HepG2 (cell line): ENCODE data around the gene LEMD1. TPM values are rescaled to one million over a fixed set of nuclear protein-coding genes. Genes with fewer than 3 reads are reported as not detected.

Source experiments
- FOSL1 ChIP-seq: sonication (generic); formaldehyde crosslinking; IDR thresholded peaks from 2 replicates; pipeline ENCODE4 v1.9.0; 2021; ENCODE audit warnings: missing genetic modification reagents, borderline replicate concordance
- FOXK2 ChIP-seq: fragments of 450-650 bp; IDR thresholded peaks from 2 replicates; pipeline ENCODE4 v1.6.1; 2016
- HOXA5 ChIP-seq: sonication (generic); formaldehyde crosslinking; IDR thresholded peaks from 2 replicates; pipeline ENCODE4 v1.4.0; 2020; ENCODE audit warnings: missing genetic modification reagents
- JUNB ChIP-seq: sonication (generic); formaldehyde crosslinking; IDR thresholded peaks from 2 replicates; pipeline ENCODE4 v1.8.0; 2022; ENCODE audit warnings: missing genetic modification reagents, mild to moderate bottlenecking, borderline replicate concordance
- MYC ChIP-seq: sonication (generic); formaldehyde crosslinking; IDR thresholded peaks from 2 replicates; pipeline ENCODE4 v1.9.0; 2021; ENCODE audit warnings: missing genetic modification reagents, borderline replicate concordance
- NR2F1 ChIP-seq, 2 experiments: fragments of 450-650 bp in 1 of 2; formaldehyde crosslinking in 1 of 2; IDR thresholded peaks; 2 replicates each; pipeline versions ENCODE4 v1.5.0 to v1.6.1; 2016 to 2020; ENCODE audit warnings: mild to moderate bottlenecking in 1 of 2, missing compliant biosample characterization in 1 of 2, missing genetic modification reagents in 1 of 2, moderate library complexity in 1 of 2
- PRPF4 ChIP-seq: fragments of 200-400 bp; formaldehyde crosslinking; IDR thresholded peaks from 2 replicates; pipeline ENCODE4 v1.6.1; 2016; ENCODE audit warnings: low read length, low read depth; ENCODE audit not compliant: poor library complexity, severe bottlenecking
- SP2 ChIP-seq: sonication (generic); formaldehyde crosslinking; IDR thresholded peaks from 2 replicates; pipeline ENCODE4 v1.5.1; 2020; ENCODE audit warnings: mild to moderate bottlenecking, missing genetic modification reagents
- STAT5B ChIP-seq: sonication (generic); formaldehyde crosslinking; IDR thresholded peaks from 2 replicates; pipeline ENCODE4 v1.4.0; 2020; ENCODE audit warnings: missing genetic modification reagents
- TBX2 ChIP-seq: sonication (generic); formaldehyde crosslinking; IDR thresholded peaks from 2 replicates; pipeline ENCODE4 v1.5.0; 2020; ENCODE audit warnings: missing genetic modification reagents, mild to moderate bottlenecking, borderline replicate concordance
- TERF1 ChIP-seq: sonication (generic); formaldehyde crosslinking; IDR thresholded peaks from 2 replicates; pipeline ENCODE4 v1.8.0; 2022; ENCODE audit warnings: mild to moderate bottlenecking, missing genetic modification reagents, moderate library complexity
- TSC22D2 ChIP-seq: sonication (generic); formaldehyde crosslinking; IDR thresholded peaks from 2 replicates; pipeline ENCODE4 v1.5.1; 2020; ENCODE audit warnings: missing genetic modification reagents, mild to moderate bottlenecking, borderline replicate concordance
- ZBTB21 ChIP-seq: sonication (generic); formaldehyde crosslinking; IDR thresholded peaks from 2 replicates; pipeline ENCODE4 v1.4.0; 2020; ENCODE audit warnings: missing genetic modification reagents
- ZFP41 ChIP-seq: sonication (generic); formaldehyde crosslinking; IDR thresholded peaks from 2 replicates; pipeline ENCODE4 v1.4.0; 2020; ENCODE audit warnings: mild to moderate bottlenecking, missing genetic modification reagents, borderline replicate concordance
- ZHX1 ChIP-seq: sonication (generic); formaldehyde crosslinking; IDR thresholded peaks from 2 replicates; pipeline ENCODE4 v1.8.1; 2022; ENCODE audit warnings: low read depth, mild to moderate bottlenecking, missing genetic modification reagents
- ZNF101 ChIP-seq: sonication (generic); formaldehyde crosslinking; IDR thresholded peaks from 2 replicates; pipeline ENCODE4 v1.4.0; 2020; ENCODE audit warnings: mild to moderate bottlenecking, low read depth, missing genetic modification reagents, borderline replicate concordance
- ZNF20 ChIP-seq: sonication (generic); formaldehyde crosslinking; IDR thresholded peaks from 2 replicates; pipeline ENCODE4 v1.4.0; 2020; ENCODE audit warnings: mild to moderate bottlenecking, moderate library complexity, missing genetic modification reagents
- ZNF224 ChIP-seq: sonication (generic); formaldehyde crosslinking; IDR thresholded peaks from 2 replicates; pipeline ENCODE4 v1.5.0; 2020; ENCODE audit warnings: mild to moderate bottlenecking, missing genetic modification reagents
- ZNF598 ChIP-seq: sonication (generic); formaldehyde crosslinking; IDR thresholded peaks from 2 replicates; pipeline ENCODE4 v1.5.1; 2020; ENCODE audit warnings: mild to moderate bottlenecking, missing genetic modification reagents, borderline replicate concordance
- ZSCAN30 ChIP-seq: sonication (generic); formaldehyde crosslinking; IDR thresholded peaks from 2 replicates; pipeline ENCODE4 v1.5.0; 2020; ENCODE audit warnings: mild to moderate bottlenecking, missing genetic modification reagents
- polyA plus RNA-seq, 8 experiments: library from polyadenylated mRNA; depleted of rRNA in 3 of 8; stranded (reverse) in 7 of 8; unstranded in 1 of 8; fragments of >200 nt; fragmentation: Illumina TruSeq in 4 of 8; extraction: Trizol in 4 of 8; gene quantifications; 2 replicates each; pipeline versions ENCODE4 v1.2.1 to v1.2.3, GENCODE V29; 2011 to 2016; ENCODE audit warnings: low read depth in 4 of 8, missing spikeins in 1 of 8, mixed read lengths in 1 of 8; ENCODE audit not compliant: insufficient read depth in 1 of 8
- total RNA-seq, 5 experiments: library from RNA; depleted of rRNA; stranded (reverse); fragments of >200 nt; fragmentation: Illumina TruSeq; extraction: Trizol; gene quantifications; 2 replicates each; pipeline ENCODE4 v1.2.3, GENCODE V29; 2016; ENCODE audit warnings: low read depth in 1 of 5

Gene LEMD1
- total and polyA plus RNA-seq, 2 of the 13 experiments (the other 11 are each of a cell fraction or from before 2014, with no cell fraction given), result 1.4 to 2.3 TPM

GRCh38 chr1:205458777-205459566 is 37.1 kb upstream of the LEMD1 start (continued):
- TF ChIP-seq TERF1 (CRISPR knock-in tag), result no peak
- no peak for TF ChIP-seq STAT5B (CRISPR knock-in tag)
- TF ChIP-seq MYC (CRISPR knock-in tag), result no peak
- TF ChIP-seq ZNF598 (CRISPR knock-in tag), result no peak
- TF ChIP-seq FOXK2, result no peak
- TF ChIP-seq ZSCAN30 (CRISPR knock-in tag), result no peak
- no peak for TF ChIP-seq TBX2
- no peak for TF ChIP-seq ZBTB21 (CRISPR knock-in tag)
- TF ChIP-seq ZNF224, result no peak
- TF ChIP-seq TSC22D2, result peak; percentile 58; the same call in 1 of the 2 replicates
- TF ChIP-seq SP2 (CRISPR knock-in tag), result no peak
- TF ChIP-seq ZHX1 (CRISPR knock-in tag), result no peak
- TF ChIP-seq ZNF20 (CRISPR knock-in tag), result no peak
- peak; percentile 67; the same call in 1 of the 2 replicates for TF ChIP-seq HOXA5 (CRISPR knock-in tag)
- TF ChIP-seq FOSL1 (CRISPR knock-in tag), result no peak
- no peak for TF ChIP-seq ZFP41 (CRISPR knock-in tag)
- no peak for TF ChIP-seq ZNF101
- TF ChIP-seq JUNB, result no peak
- no peak for TF ChIP-seq NR2F1 (CRISPR knock-in tag; IDR thresholded peaks at IDR 0.05)
- TF ChIP-seq PRPF4, result no peak
